Neural cell (in vitro differentiated cells): ENCODE data around the gene KIF6. TPM values are rescaled to one million over a fixed set of nuclear protein-coding genes. Genes with fewer than 3 reads are reported as not detected.

Experiments
- H2AFZ ChIP-seq: fragments of 200-600, 300-800 bp; sonication (generic), shearing (Covaris generic); 2 replicates; pipeline ENCODE4 v1.6.0; 2014; ENCODE audit warnings: low read depth, mild to moderate bottlenecking, antibody characterized with exemption, low read length, moderate library complexity
- H3F3A ChIP-seq: fragments of 200-600 bp; shearing (Covaris generic); 2 replicates; pipeline ENCODE4 v1.6.1; 2016; ENCODE audit warnings: mild to moderate bottlenecking, moderate library complexity, mixed read lengths, antibody characterized with exemption, low read length; ENCODE audit not compliant: insufficient read depth, poor library complexity, severe bottlenecking
- H3K27ac ChIP-seq: fragments of 200-600, 300-800 bp; sonication (generic), shearing (Covaris generic); 2 replicates; pipeline ENCODE4 v1.5.1; 2014; ENCODE audit warnings: mild to moderate bottlenecking, low read length, moderate library complexity
- H3K27me3 ChIP-seq: fragments of 300-800, 200-600 bp; sonication (generic), shearing (Covaris generic); 2 replicates; pipeline ENCODE4 v1.6.0; 2014; ENCODE audit warnings: mild to moderate bottlenecking, low read depth, low read length, moderate library complexity; ENCODE audit not compliant: insufficient read depth
- H3K36me3 ChIP-seq: fragments of 300-800, 200-600 bp; sonication (generic), shearing (Covaris generic); 2 replicates; pipeline ENCODE4 v1.5.1; 2014; ENCODE audit warnings: mild to moderate bottlenecking, antibody characterized with exemption, low read length, moderate library complexity; ENCODE audit not compliant: insufficient read depth
- H3K4me2 ChIP-seq: fragments of 300-800, 200-600 bp; sonication (generic), shearing (Covaris generic); 2 replicates; pipeline ENCODE4 v1.6.0; 2014; ENCODE audit warnings: mild to moderate bottlenecking, low read length
- H3K4me3 ChIP-seq: fragments of 300-800, 200-600 bp; sonication (generic), shearing (Covaris generic); 2 replicates; pipeline ENCODE4 v1.5.1; 2014; ENCODE audit warnings: mild to moderate bottlenecking, low read length, moderate library complexity
- H3K79me2 ChIP-seq: fragments of 200-600 bp; shearing (Covaris generic); replicated peaks from 2 replicates; pipeline ENCODE4 v1.6.0; 2014; ENCODE audit warnings: mild to moderate bottlenecking, low read length, moderate library complexity; ENCODE audit not compliant: insufficient read depth
- H3K9ac ChIP-seq: fragments of 300-800, 200-600 bp; sonication (generic), shearing (Covaris generic); 2 replicates; pipeline ENCODE4 v1.6.1; 2016; ENCODE audit warnings: mild to moderate bottlenecking, low read length, mixed read lengths
- H3K9me2 ChIP-seq: fragments of 200-600 bp; shearing (Covaris generic); 2 replicates; pipeline ENCODE4 v1.6.1; 2016; ENCODE audit warnings: mild to moderate bottlenecking, low read length, mixed read lengths; ENCODE audit not compliant: insufficient read depth
- H3K9me3 ChIP-seq: fragments of 200-600, 300-800 bp; sonication (generic), shearing (Covaris generic); 2 replicates; pipeline ENCODE4 v1.6.1; 2016; ENCODE audit warnings: mild to moderate bottlenecking, mixed run types, low read length, moderate library complexity, mixed read lengths
- H4K20me1 ChIP-seq: fragments of 200-600 bp; shearing (Covaris generic); 2 replicates; pipeline ENCODE4 v1.6.1; 2016; ENCODE audit warnings: mild to moderate bottlenecking, mixed run types; ENCODE audit not compliant: insufficient read depth
- CTCF ChIP-seq: fragments of 450-650 bp; IDR thresholded peaks from 2 replicates; pipeline ENCODE4 v1.5.1; 2014; ENCODE audit warnings: antibody characterized with exemption, mild to moderate bottlenecking, moderate library complexity; ENCODE audit not compliant: poor library complexity, severe bottlenecking
- EP300 ChIP-seq: fragments of 450-650 bp; conservative IDR thresholded peaks from 2 replicates; pipeline ENCODE4 v1.6.1; 2014; ENCODE audit warnings: antibody characterized with exemption, mild to moderate bottlenecking, moderate library complexity; ENCODE audit not compliant: poor library complexity, severe bottlenecking
- MXI1 ChIP-seq: fragments of 450-650 bp; conservative IDR thresholded peaks from 2 replicates; pipeline ENCODE4 v1.6.1; 2014; ENCODE audit warnings: antibody characterized with exemption, mild to moderate bottlenecking; ENCODE audit not compliant: poor library complexity, severe bottlenecking
- POLR2AphosphoS5 ChIP-seq: IDR thresholded peaks from 2 replicates; pipeline ENCODE4 v1.6.1; 2012
- REST ChIP-seq: IDR thresholded peaks from 2 replicates; pipeline ENCODE4 v1.6.1; 2012; ENCODE audit warnings: borderline replicate concordance
- SMC3 ChIP-seq: fragments of 450-650 bp; conservative IDR thresholded peaks from 2 replicates; pipeline ENCODE4 v1.6.1; 2014; ENCODE audit warnings: antibody characterized with exemption, mild to moderate bottlenecking, moderate library complexity; ENCODE audit not compliant: poor library complexity
- polyA plus RNA-seq: library from polyadenylated mRNA; depleted of rRNA; stranded (reverse); fragments of >200 nt; gene quantifications from 2 replicates; pipeline ENCODE4 v1.2.3, GENCODE V29; 2014

KIF6 gene
- polyA plus RNA-seq, 1 donor from 2014 or later: 2.1 TPM

GRCh38 chr6:39417440-39417839 lies 307.8 kb downstream of the KIF6 start:
- Histone ChIP-seq H4K20me1 (no peaks in the 10 kb centered on the region), H3K9me3 (no peaks in the 10 kb centered on the region), H3K27ac (no peak overlapping the region), H3K4me2 (no peak overlapping the region), H3F3A (no peaks in the 10 kb centered on the region), H3K79me2 (no peaks in the 10 kb centered on the region), H3K4me3 (no peak overlapping the region), H3K27me3 (no peaks in the 10 kb centered on the region), H3K36me3 (no peaks in the 10 kb centered on the region), H3K9me2 (no peaks in the 10 kb centered on the region), H3K9ac (no peak overlapping the region), H2AFZ (no peak overlapping the region)
- TF ChIP-seq POLR2AphosphoS5: no peak
- no peak for TF ChIP-seq SMC3
- TF ChIP-seq REST: no peak
- no peak for TF ChIP-seq EP300
- TF ChIP-seq CTCF: no peak
- TF ChIP-seq MXI1: no peak

GRCh38 chr6:39416728-39417127 lies 308.5 kb downstream of the KIF6 start:
- Histone ChIP-seq H3K27me3 (no peaks in the 10 kb centered on the region), H3K4me2 (no peak overlapping the region), H3K4me3 (no peak overlapping the region), H3K9me3 (no peaks in the 10 kb centered on the region), H3K9me2 (no peaks in the 10 kb centered on the region), H4K20me1 (no peaks in the 10 kb centered on the region), H3F3A (no peaks in the 10 kb centered on the region), H2AFZ (no peak overlapping the region), H3K27ac (no peak overlapping the region), H3K79me2 (no peaks in the 10 kb centered on the region), H3K9ac (no peak overlapping the region), H3K36me3 (no peaks in the 10 kb centered on the region)
- TF ChIP-seq POLR2AphosphoS5 (no peak), MXI1 (no peak), REST (no peak)
